ENCODE data around the gene CFAP65. TPM values are rescaled to one million over a fixed set of nuclear protein-coding genes. Genes with fewer than 3 reads are reported as not detected.

The CFAP65 gene
- total RNA-seq, 2 donors from 2014 or later: not detected

GRCh38 chr2:219002395-219003266, 38.7 kb downstream of the CFAP65 start:
- whole genome bisulfite sequencing, 2 donors: 1% methylated on average over 27 to 71 of the region's 72 CpGs
- TF ChIP-seq CTCF (IDR thresholded peaks at IDR 0.05) (peak; percentile 50 to 93 (median 78)), POLR2A (IDR thresholded peaks at IDR 0.05) (peak; percentile 27 to 69 (median 44))
- Histone ChIP-seq H3K27me3 (no peaks in the 10 kb centered on the region), H3K36me3 (replicated peaks in 1 of 2; ENCODE audit: insufficient read depth in 1 of 2, low read depth in 2 of 2) (no peaks in the 10 kb centered on the region), H3K9me3 (no peaks in the 10 kb centered on the region), H3K27ac (peak overlapping the region; percentile 93 to 99 (median 98)), H3K4me3 (peak overlapping the region in 1 of 2 donors; percentile 28), H3K4me1 (peaks cover 49% of the 10 kb centered on the region)
- peak; percentile 89 to 94 (median 90) for DNase-seq
- ATAC-seq: peak; percentile 57
- intact Hi-C loops (cut with DNase I): no loop called here

- peak; percentile 99 for TF ChIP-seq POLR2A (IDR thresholded peaks at IDR 0.05)
- peak in 1 of 7 experiments; percentile 6 for TF ChIP-seq CTCF (IDR thresholded peaks at IDR 0.05)
- intact Hi-C loops (cut with DNase I): no loop called here
- H3K4me1 ChIP-seq: peaks cover 57% of the 10 kb centered on the region
- ATAC-seq: peak; percentile 85
- H3K36me3 ChIP-seq (replicated peaks in 1 of 2; ENCODE audit: insufficient read depth in 1 of 2, low read depth in 2 of 2): no peaks in the 10 kb centered on the region
- H3K27me3 ChIP-seq: no peaks in the 10 kb centered on the region
- 0 to 1% methylated on average over 8 to 69 of the region's 70 CpGs for WGBS, 2 donors
- H3K27ac ChIP-seq: peak overlapping the region; percentile 97 to 99 (median 98)
- peak; percentile 99 for DNase-seq
- H3K9me3 ChIP-seq: no peaks in the 10 kb centered on the region
- peak overlapping the region; percentile 39 to 80 for H3K4me3 ChIP-seq
These were observed 39.5 kb downstream of the CFAP65 start for GRCh38 chr2:219001577-219002394.

- Histone ChIP-seq H3K27me3 (no peaks in the 10 kb centered on the region), H3K9me3 (no peaks in the 10 kb centered on the region), H3K4me3 (peak overlapping the region; percentile 39 to 80), H3K4me1 (peaks cover 63% of the 10 kb centered on the region), H3K27ac (peak overlapping the region; percentile 97 to 99 (median 98)), H3K36me3 (replicated peaks in 1 of 2; ENCODE audit: insufficient read depth in 1 of 2, low read depth in 2 of 2) (no peaks in the 10 kb centered on the region)
- intact Hi-C loops (cut with DNase I): no loop called here
- WGBS, 2 donors: 8 to 30% methylated on average over 4 to 26 of the region's 26 CpGs
- TF ChIP-seq CTCF (IDR thresholded peaks at IDR 0.05): no peak
- TF ChIP-seq POLR2A (IDR thresholded peaks at IDR 0.05): no peak
- no peak for ATAC-seq
- peak in 3 of 4 donors; percentile 15 to 35 (median 32) for DNase-seq
These were observed 40.2 kb downstream of the CFAP65 start for GRCh38 chr2:219001100-219001576.

GRCh38 chr2:219000569-219000960, 40.8 kb downstream of the CFAP65 start:
- H3K27me3 ChIP-seq: no peaks in the 10 kb centered on the region
- H3K4me1 ChIP-seq: peaks cover 69% of the 10 kb centered on the region
- no peak for TF ChIP-seq CTCF (IDR thresholded peaks at IDR 0.05)
- peak in 2 of 3 donors; percentile 67 to 70 for TF ChIP-seq POLR2A (IDR thresholded peaks at IDR 0.05)
- peak overlapping the region; percentile 97 to 99 (median 98) for H3K27ac ChIP-seq
- ATAC-seq (no peak), DNase-seq (peak; percentile 73 to 80 (median 74))
- no peaks in the 10 kb centered on the region for H3K36me3 ChIP-seq (replicated peaks in 1 of 2; ENCODE audit: insufficient read depth in 1 of 2, low read depth in 2 of 2)
- 29 to 70% methylated on average over 3 to 8 of the region's 8 CpGs for WGBS, 2 donors
- intact Hi-C loops (cut with DNase I): no loop called here
- no peaks in the 10 kb centered on the region for H3K9me3 ChIP-seq
- peak overlapping the region in 1 of 2 donors; percentile 80 for H3K4me3 ChIP-seq
